GM18519 (cell line): ENCODE measurements around the gene LOXL3.

Experiments
- ATAC-seq: cut with Tn5 transposase; IDR thresholded peaks from one replicate; pipeline ENCODE4 v1.9.1; 2021; ENCODE audit warnings: mild to moderate bottlenecking, moderate library complexity; ENCODE audit not compliant: unreplicated experiment, low FRiP score

LOXL3 gene

GRCh38 chr2:74530239-74531187 lies 23.2 kb downstream of the LOXL3 start:
- no peak for ATAC-seq

GRCh38 chr2:74529357-74530238 lies 24.1 kb downstream of the LOXL3 start, which contains the start of the genes AUP1 and HTRA2:
Gene AUP1, minus strand, starts transcription at chr2:74529706. Its CDS starts 77 bp downstream, at chr2:74529629.
Gene HTRA2, plus strand, starts transcription at chr2:74529933. Its CDS starts 74 bp downstream, at chr2:74530007.
- peak; percentile 66 for ATAC-seq

- ATAC-seq: peak; percentile 5
Measured at GRCh38 chr2:74528600-74529356, 25.0 kb downstream of the LOXL3 start.

GRCh38 chr2:74527741-74528140 lies 26.0 kb downstream of the LOXL3 start:
- ATAC-seq: no peak

GRCh38 chr2:74526649-74527230 lies 27.0 kb downstream of the LOXL3 start:
- ATAC-seq: no peak

GRCh38 chr2:74525717-74526648 lies 27.8 kb downstream of the LOXL3 start, which contains the start of gene DQX1:
Gene DQX1, minus strand, starts transcription at chr2:74526231. Its CDS starts 502 bp downstream, at chr2:74525729.
- ATAC-seq: peak; percentile 32

GRCh38 chr2:74524955-74525716 lies 28.6 kb downstream of the LOXL3 start:
- no peak for ATAC-seq

- ATAC-seq: no peak
Measured at GRCh38 chr2:74524005-74524404, 29.7 kb downstream of the LOXL3 start.

GRCh38 chr2:74522516-74522915 lies 31.2 kb downstream of the LOXL3 start:
- no peak for ATAC-seq

- no peak for ATAC-seq
Measured at GRCh38 chr2:74516650-74517049, 37.1 kb downstream of the LOXL3 start.

- no peak for ATAC-seq
Measured at GRCh38 chr2:74515981-74516633, 37.6 kb downstream of the LOXL3 start.

- ATAC-seq: no peak
Measured at GRCh38 chr2:74515271-74515980, 38.3 kb downstream of the LOXL3 start.

- ATAC-seq: no peak
Measured at GRCh38 chr2:74514368-74515270, 39.1 kb downstream of the LOXL3 start, which contains the start of gene TLX2. Gene TLX2, plus strand, starts transcription at chr2:74514450. Its CDS starts 357 bp downstream, at chr2:74514807.

- no peak for ATAC-seq
Measured at GRCh38 chr2:74513605-74514367, 40.0 kb downstream of the LOXL3 start.
